Calu3 (cell line): Measurements from ENCODE around the gene MYRIP. TPM values are rescaled to one million over a fixed set of nuclear protein-coding genes. Genes with fewer than 3 reads are reported as not detected.
A peak's percentile ranks its signal among the peaks of the same experiment; 100 is the strongest.

Source experiments
- BruUV-seq: library from RNA; stranded (reverse); fragments of 400-500 nt; replicated peaks from 2 replicates; lab custom pipeline; 2021; lab: Mats Ljungman, UMichigan
- CTCF ChIA-PET: fragments of 300-600 bp; sonication (Branson Sonifier 250); formaldehyde crosslinking; loops from one replicate; lab custom pipeline; 2022; ENCODE audit warnings: antibody characterized with exemption; lab: Charles Lee
- DNase-seq: peaks from one replicate; pipeline ENCODE4 v3.0.0; 2022
- H3K27ac Mint-ChIP-seq: one replicate; pipeline ENCODE4 v1.8.0; 2022; ENCODE audit warnings: mixed read lengths; ENCODE audit not compliant: unreplicated experiment
- H3K27me3 Mint-ChIP-seq: one replicate; pipeline ENCODE4 v1.8.0; 2022; ENCODE audit warnings: mixed read lengths; ENCODE audit not compliant: unreplicated experiment
- H3K36me3 Mint-ChIP-seq: one replicate; pipeline ENCODE4 v1.8.0; 2022; ENCODE audit warnings: mild to moderate bottlenecking, moderate library complexity, mixed read lengths; ENCODE audit not compliant: insufficient read depth, unreplicated experiment
- H3K4me1 Mint-ChIP-seq: one replicate; pipeline ENCODE4 v1.8.0; 2022; ENCODE audit warnings: mild to moderate bottlenecking, low read depth, mixed read lengths; ENCODE audit not compliant: unreplicated experiment
- H3K4me3 Mint-ChIP-seq: one replicate; pipeline ENCODE4 v1.8.0; 2022; ENCODE audit warnings: mild to moderate bottlenecking, low read depth, moderate library complexity, mixed read lengths; ENCODE audit not compliant: unreplicated experiment
- H3K9me3 Mint-ChIP-seq: one replicate; pipeline ENCODE4 v1.8.0; 2022; ENCODE audit warnings: low read depth, mixed read lengths; ENCODE audit not compliant: unreplicated experiment
- CTCF ChIP-seq: fragments of 200-600 bp; IDR thresholded peaks from one replicate; pipeline ENCODE4 v1.8.0; 2022; ENCODE audit warnings: antibody characterized with exemption; ENCODE audit not compliant: unreplicated experiment
- intact Hi-C: fragments of 100-400 bp; cut with micrococcal nuclease; formaldehyde crosslinking; loops from one replicate; pipeline ENCODE4 v1.10.0; 2022; ENCODE audit not compliant: unreplicated experiment
- total RNA-seq: library from RNA; stranded (reverse); gene quantifications from 2 replicates; pipeline ENCODE4 v1.2.3, GENCODE V29; 2022

The MYRIP gene
- total RNA-seq, 1 experiment from 2014 or later: 5.6 TPM

GRCh38 chr3:40172560-40172959 is 363.2 kb downstream of the MYRIP start:
- Mint-ChIP-seq H3K27me3 (no peaks in the 10 kb centered on the region), H3K4me1 (no peaks in the 10 kb centered on the region), H3K27ac (no peak overlapping the region), H3K4me3 (no peak overlapping the region), H3K36me3 (no peaks in the 10 kb centered on the region), H3K9me3 (no peaks in the 10 kb centered on the region)
- no TSS peak for BruUV-seq
- DNase-seq: no peak
- intact Hi-C loops: no loop called here
- no peak for TF ChIP-seq CTCF
- CTCF ChIA-PET: interaction anchor here (0.6 kb wide), 1 partner anchor 714 kb away, joined by 3 read pairs; no protein-coding TSS in a partner anchor

GRCh38 chr3:40173227-40173721 is 363.9 kb downstream of the MYRIP start:
- H3K9me3 Mint-ChIP-seq: no peaks in the 10 kb centered on the region
- intact Hi-C loops: no loop called here
- H3K4me1 Mint-ChIP-seq: no peaks in the 10 kb centered on the region
- DNase-seq: no peak
- CTCF ChIA-PET: no interaction called here
- no TSS peak for BruUV-seq
- H3K4me3 Mint-ChIP-seq: no peak overlapping the region
- no peaks in the 10 kb centered on the region for H3K27me3 Mint-ChIP-seq
- no peak overlapping the region for H3K27ac Mint-ChIP-seq
- H3K36me3 Mint-ChIP-seq: no peaks in the 10 kb centered on the region
- no peak for TF ChIP-seq CTCF

DNA sequence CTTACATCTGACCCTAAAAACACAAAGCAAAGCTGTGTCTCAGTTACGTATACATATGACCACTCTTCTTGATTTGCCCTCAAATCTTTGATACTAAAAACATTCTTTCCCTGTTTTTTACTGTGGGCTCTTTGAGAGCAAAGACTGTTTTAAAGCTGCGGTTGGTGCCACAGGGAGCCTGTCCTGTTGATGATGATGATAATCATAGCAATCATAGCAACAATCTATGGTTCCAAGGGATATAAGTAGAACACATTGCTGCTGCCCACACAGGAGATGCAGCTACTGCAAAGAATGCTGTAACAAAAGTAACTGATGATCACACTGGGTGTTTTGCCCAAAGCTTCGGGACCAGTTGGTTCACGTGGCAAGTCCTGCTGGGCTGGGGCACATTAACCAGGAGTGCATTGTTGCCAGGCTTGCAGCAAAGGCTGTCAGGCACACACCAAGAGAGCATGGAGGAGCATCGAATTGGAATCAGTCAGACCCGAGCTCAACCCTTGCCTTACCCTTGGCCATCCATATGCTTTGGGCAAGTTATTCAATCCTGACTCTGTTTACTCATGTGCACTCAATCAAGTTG is 368.7 kb downstream of the MYRIP start:
- Mint-ChIP-seq H3K4me3 (no peak overlapping the region), H3K27me3 (no peaks in the 10 kb centered on the region), H3K27ac (no peak overlapping the region), H3K9me3 (no peaks in the 10 kb centered on the region), H3K36me3 (no peaks in the 10 kb centered on the region), H3K4me1 (no peaks in the 10 kb centered on the region)
- intact Hi-C loops: loop anchor here (5.0 kb wide), 3 partner anchors 61 to 636 kb away; no protein-coding TSS in a partner anchor
- no peak for DNase-seq
- CTCF ChIA-PET: interaction anchor here (2.4 kb wide), 1 partner anchor 453 kb away, joined by 15 read pairs; no protein-coding TSS in a partner anchor
- no peak for TF ChIP-seq CTCF
- BruUV-seq: no TSS peak

DNA sequence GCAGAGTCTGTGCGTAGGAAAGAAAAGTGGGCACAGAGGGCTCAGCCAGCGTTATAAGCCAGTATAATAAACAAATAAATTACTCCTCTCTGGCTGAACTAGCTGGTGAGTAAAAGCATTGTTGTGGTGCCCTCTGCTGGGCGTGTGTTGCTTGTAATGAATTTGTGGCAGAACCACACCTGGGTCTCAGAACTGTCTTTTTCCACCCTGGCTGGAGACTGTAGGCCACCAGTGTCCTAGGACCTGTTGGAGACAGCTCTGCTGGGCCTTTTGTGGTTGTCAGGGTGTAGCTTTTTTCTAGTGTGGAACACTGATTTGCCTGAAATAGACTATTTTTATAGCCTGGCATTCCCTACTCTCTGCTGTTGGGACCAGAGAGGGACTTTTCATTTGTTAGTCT is 369.6 kb downstream of the MYRIP start:
- Mint-ChIP-seq H3K27ac (no peak overlapping the region), H3K4me1 (no peaks in the 10 kb centered on the region), H3K4me3 (no peak overlapping the region), H3K9me3 (no peaks in the 10 kb centered on the region), H3K27me3 (no peaks in the 10 kb centered on the region), H3K36me3 (no peaks in the 10 kb centered on the region)
- peak; percentile 59 for TF ChIP-seq CTCF
- peak; percentile 82 for DNase-seq
- CTCF ChIA-PET: interaction anchor here (0.7 to 2.4 kb wide), 3 partner anchors 107 to 454 kb away, joined by 3 to 15 read pairs (median 10); no protein-coding TSS in a partner anchor
- BruUV-seq: no TSS peak
- intact Hi-C loops: loop anchor here (1.0 to 5.0 kb wide), 6 partner anchors 62 to 637 kb away; no protein-coding TSS in a partner anchor
